H1 (cell line): ENCODE results near the gene TSPAN4. TPM values are rescaled to one million over a fixed set of nuclear protein-coding genes. Genes with fewer than 3 reads are reported as not detected.

Experiments
- CTCF ChIA-PET: fragments of 300-600 bp; sonication (Branson Sonifier 250); formaldehyde crosslinking; loops from one replicate; lab custom pipeline; 2021; ENCODE audit not compliant: partially characterized antibody; lab: Charles Lee
- POLR2A ChIA-PET: fragments of 300-600 bp; sonication (Branson Sonifier 250); formaldehyde crosslinking; loops from one replicate; lab custom pipeline; 2021; ENCODE audit warnings: inconsistent platforms; ENCODE audit not compliant: partially characterized antibody; lab: Charles Lee
- DNase-seq, 2 experiments: peaks; one replicate each; pipeline versions ENCODE4 v3.0.0 to v3.0.0-alpha.2; 2010 to 2022; ENCODE audit warnings: low spot score in 2 of 2, low read depth in 1 of 2, mixed read lengths in 1 of 2
- FAIRE-seq: peaks from 2 replicates; lab custom pipeline; 2011; peaks lifted over from hg19 to GRCh38; lab: Jason Lieb, UNC
- H2AFZ ChIP-seq: 2 replicates; pipeline ENCODE4 v1.8.1; 2012; ENCODE audit warnings: low read length, inconsistent platforms
- H2AK5ac ChIP-seq: 2 replicates; pipeline ENCODE4 v1.6.1; 2013; ENCODE audit warnings: low read depth, low read length
- H2BK120ac ChIP-seq: replicated peaks from 2 replicates; pipeline ENCODE3; 2013; ENCODE audit warnings: low read depth, low read length, inconsistent platforms
- H2BK12ac ChIP-seq: 2 replicates; pipeline ENCODE4 v1.6.1; 2013; ENCODE audit warnings: low read depth, low read length
- H2BK15ac ChIP-seq: 2 replicates; pipeline ENCODE4 v1.6.1; 2013; ENCODE audit warnings: low read length
- H2BK20ac ChIP-seq: 2 replicates; pipeline ENCODE4 v1.6.1; 2013; ENCODE audit warnings: low read length
- H2BK5ac ChIP-seq: 2 replicates; pipeline ENCODE4 v1.6.1; 2013; ENCODE audit warnings: low read depth, low read length
- H3K14ac ChIP-seq: 2 replicates; pipeline ENCODE4 v1.6.1; 2013; ENCODE audit warnings: inconsistent platforms; ENCODE audit not compliant: insufficient read length
- H3K18ac ChIP-seq: 2 replicates; pipeline ENCODE4 v1.6.1; 2013; ENCODE audit warnings: low read length; ENCODE audit errors: extremely low read depth
- H3K23ac ChIP-seq: 2 replicates; pipeline ENCODE4 v1.6.1; 2013; ENCODE audit warnings: inconsistent platforms; ENCODE audit not compliant: insufficient read length
- H3K23me2 ChIP-seq: 2 replicates; pipeline ENCODE4 v1.6.1; 2013; ENCODE audit warnings: low read depth, low read length
- H3K27ac ChIP-seq: 2 replicates; pipeline ENCODE4 v1.6.1; 2011; ENCODE audit warnings: low read depth, low read length, inconsistent platforms
- H3K27me3 ChIP-seq, 4 experiments: replicated peaks in 1 of 4; 1 replicate in 1 of 4; 2 replicates in 3 of 4; pipeline versions ENCODE4 v1.6.1 to v1.8.1; 2011 to 2013; ENCODE audit warnings: low read length in 3 of 4, mild to moderate bottlenecking in 3 of 4, inconsistent platforms in 2 of 4, mixed read lengths in 2 of 4, moderate library complexity in 1 of 4; ENCODE audit not compliant: control insufficient read depth in 3 of 4, insufficient read depth in 3 of 4; ENCODE audit errors: extremely low read depth in 1 of 4
- H3K36me3 ChIP-seq, 4 experiments: 2 replicates each; pipeline versions ENCODE4 v1.6.1 to v1.8.1; 2011 to 2013; ENCODE audit warnings: mild to moderate bottlenecking in 4 of 4, low read length in 3 of 4, moderate library complexity in 2 of 4, control low read depth in 1 of 4, inconsistent platforms in 1 of 4; ENCODE audit not compliant: insufficient read depth in 4 of 4, control insufficient read depth in 2 of 4
- H3K4ac ChIP-seq: replicated peaks from 2 replicates; pipeline ENCODE3; 2013; ENCODE audit warnings: low read length, low read depth, mixed read lengths, inconsistent platforms; ENCODE audit not compliant: insufficient read length
- H3K4me1 ChIP-seq, 4 experiments: replicated peaks in 1 of 4; 1 replicate in 1 of 4; 2 replicates in 3 of 4; pipeline versions ENCODE4 v1.6.1 to v1.8.1; 2011 to 2013; ENCODE audit warnings: low read length in 3 of 4, inconsistent platforms in 2 of 4, mixed read lengths in 1 of 4; ENCODE audit not compliant: insufficient read depth in 4 of 4, control insufficient read depth in 3 of 4
- H3K4me2 ChIP-seq, 2 experiments: 2 replicates each; pipeline versions ENCODE4 v1.6.1 to v1.8.1; 2011 to 2013; ENCODE audit warnings: low read depth in 2 of 2, low read length in 2 of 2, control low read depth in 1 of 2, inconsistent platforms in 1 of 2, mild to moderate bottlenecking in 1 of 2; ENCODE audit not compliant: insufficient read depth in 1 of 2
- H3K4me3 ChIP-seq, 4 experiments: fragments of 200-600, 300-600 bp in 1 of 4; sonication (generic), shearing (Covaris generic), sonication (Bioruptor Twin) in 1 of 4; 2 replicates each; pipeline versions ENCODE4 v1.5.1 to v1.8.1; 2011 to 2016; ENCODE audit warnings: low read length in 4 of 4, low read depth in 3 of 4, control low read depth in 2 of 4, inconsistent platforms in 2 of 4, mild to moderate bottlenecking in 2 of 4, mixed read lengths in 1 of 4, moderate library complexity in 1 of 4; ENCODE audit not compliant: insufficient read depth in 2 of 4; ENCODE audit errors: extremely low read depth in 1 of 4
- H3K56ac ChIP-seq: replicated peaks from 2 replicates; pipeline ENCODE3; 2013; ENCODE audit warnings: low read depth, mild to moderate bottlenecking, mixed read lengths, low read length, inconsistent platforms; ENCODE audit not compliant: insufficient read length
- H3K79me1 ChIP-seq: 2 replicates; pipeline ENCODE4 v1.6.1; 2013; ENCODE audit warnings: low read depth, low read length, control low read depth
- H3K79me2 ChIP-seq, 2 experiments: 2 replicates each; pipeline versions ENCODE4 v1.6.1 to v1.8.1; 2012 to 2013; ENCODE audit warnings: low read length in 2 of 2, mild to moderate bottlenecking in 2 of 2, inconsistent platforms in 1 of 2; ENCODE audit not compliant: insufficient read depth in 2 of 2, control insufficient read depth in 1 of 2
- H3K9ac ChIP-seq, 4 experiments: replicated peaks in 1 of 4; 1 replicate in 1 of 4; 2 replicates in 3 of 4; pipeline versions ENCODE4 v1.6.1 to v1.8.1; 2011 to 2013; ENCODE audit warnings: low read depth in 3 of 4, low read length in 3 of 4, control low read depth in 2 of 4, mild to moderate bottlenecking in 2 of 4, moderate library complexity in 2 of 4, inconsistent platforms in 1 of 4; ENCODE audit errors: extremely low read depth in 1 of 4
- H3K9me3 ChIP-seq, 2 experiments: 2 replicates each; pipeline versions ENCODE4 v1.6.1 to v1.8.1; 2012 to 2013; ENCODE audit warnings: mild to moderate bottlenecking in 2 of 2, moderate library complexity in 2 of 2, control low read depth in 1 of 2, inconsistent platforms in 1 of 2, low read depth in 1 of 2, low read length in 1 of 2, mixed read lengths in 1 of 2; ENCODE audit not compliant: insufficient read depth in 2 of 2
- H4K20me1 ChIP-seq, 2 experiments: replicated peaks in 1 of 2; 2 replicates each; pipeline versions ENCODE3 to v1.8.1; 2011 to 2013; ENCODE audit warnings: inconsistent platforms in 2 of 2, low read length in 2 of 2, mild to moderate bottlenecking in 1 of 2; ENCODE audit not compliant: insufficient read depth in 2 of 2, control insufficient read depth in 1 of 2
- H4K5ac ChIP-seq: 2 replicates; pipeline ENCODE4 v1.6.1; 2013; ENCODE audit warnings: low read length, low read depth, mixed read lengths, inconsistent platforms; ENCODE audit not compliant: insufficient read length
- H4K8ac ChIP-seq: 2 replicates; pipeline ENCODE4 v1.8.0; 2013; ENCODE audit warnings: mild to moderate bottlenecking, moderate library complexity, low read length, inconsistent platforms; ENCODE audit not compliant: insufficient read depth; ENCODE audit errors: extremely low read depth
- H4K91ac ChIP-seq: replicated peaks from 2 replicates; pipeline ENCODE3; 2013; ENCODE audit warnings: low read length, mixed read lengths, inconsistent platforms; ENCODE audit not compliant: insufficient read length
- CBX5 ChIP-seq: fragments of 300-800, 300-1000 bp; sonication (generic); IDR thresholded peaks from 2 replicates; pipeline ENCODE4 v1.7.1; 2016; ENCODE audit warnings: antibody characterized with exemption, low read length, low read depth
- HDAC2 ChIP-seq, 2 experiments: fragments of 300-600 bp in 1 of 2; sonication (generic) in 1 of 2; IDR thresholded peaks; 2 replicates each; pipeline ENCODE4 v1.6.1; 2011 to 2012; ENCODE audit warnings: low read depth in 2 of 2, low read length in 2 of 2, mild to moderate bottlenecking in 2 of 2, moderate library complexity in 2 of 2, borderline replicate concordance in 1 of 2, inconsistent platforms in 1 of 2
- KDM4A ChIP-seq: IDR thresholded peaks from one replicate; pipeline ENCODE4 v1.7.1; 2012; ENCODE audit warnings: low read depth, mild to moderate bottlenecking, moderate library complexity, low read length, inconsistent platforms; ENCODE audit not compliant: severe bottlenecking
- NANOG ChIP-seq: IDR thresholded peaks from 2 replicates; pipeline ENCODE4 v1.6.1; 2011; ENCODE audit warnings: low read length, low read depth, mild to moderate bottlenecking, inconsistent platforms; ENCODE audit not compliant: insufficient read depth, poor library complexity, severe bottlenecking
- RNF2 ChIP-seq: fragments of 200-900, 300-1000 bp; sonication (generic); IDR thresholded peaks from 2 replicates; pipeline ENCODE4 v1.7.1; 2016; ENCODE audit warnings: borderline replicate concordance, low read depth, mild to moderate bottlenecking, antibody characterized with exemption, low read length; ENCODE audit not compliant: poor library complexity, severe bottlenecking; ENCODE audit errors: missing control alignments
- SIRT6 ChIP-seq: IDR thresholded peaks from one replicate; pipeline ENCODE4 v1.7.1; 2012; ENCODE audit warnings: low read length, inconsistent platforms
- SIX5 ChIP-seq: IDR thresholded peaks from 2 replicates; pipeline ENCODE4 v1.6.1; 2011; ENCODE audit warnings: mild to moderate bottlenecking, low read depth, low read length
- TBP ChIP-seq: IDR thresholded peaks from 2 replicates; pipeline ENCODE4 v1.6.1; 2011; ENCODE audit warnings: low read depth, low read length, improper control_type of control experiment
- YY1 ChIP-seq: IDR thresholded peaks from 2 replicates; pipeline ENCODE4 v1.6.1; 2011; ENCODE audit warnings: low read depth, mild to moderate bottlenecking, low read length
- whole genome bisulfite sequencing, 2 experiments: shearing (Covaris generic) in 1 of 2; methylation state at CpG; one replicate each; pipeline versions ENCODE4 v1.1.6 to v1.1.7; 2013 to 2015; ENCODE audit warnings: low lambda C conversion rate in 2 of 2, mixed read lengths in 2 of 2, inconsistent platforms in 1 of 2, low coverage in 1 of 2, missing lambda C conversion rate in 1 of 2; ENCODE audit not compliant: insufficient replicate concordance in 2 of 2, insufficient coverage in 1 of 2, insufficient read length in 1 of 2; ENCODE audit errors: extremely low coverage in 1 of 2, missing lambda C conversion rate in 1 of 2; 5-methylcytosine and 5-hydroxymethylcytosine counted together
- polyA plus RNA-seq, 7 experiments: library from polyadenylated mRNA; depleted of rRNA in 3 of 7; stranded (reverse) in 5 of 7; unstranded in 2 of 7; fragments of >200 nt in 5 of 7; fragments of 200-250 nt in 2 of 7; gene quantifications; 1 replicate in 5 of 7; 2 replicates in 1 of 7; 4 replicates in 1 of 7; pipeline versions ENCODE4 v1.2.1 to v1.2.3, GENCODE V29; 2011 to 2013; ENCODE audit warnings: missing spikeins in 2 of 7, mixed read lengths in 2 of 7
- total RNA-seq: library from RNA; stranded (reverse); fragmentation: NEBNext Ultra II Directional; extraction: Animal tissue kit (Norgen Biotek cat#: 25700); gene quantifications from 2 replicates; pipeline ENCODE4 v1.2.1, GENCODE V29; 2021
- TF ChIP-seq, protein P1 (sequence below): IDR thresholded peaks from 2 replicates; pipeline ENCODE4 v1.6.1; 2011; ENCODE audit warnings: low read length, improper control_type of control experiment
- TF ChIP-seq, protein P2 (sequence below): IDR thresholded peaks from 2 replicates; pipeline ENCODE4 v1.6.1; 2012; ENCODE audit warnings: inconsistent platforms

TSPAN4 gene
- total and polyA plus RNA-seq, 2 of the 8 experiments (the other 6 are each of a cell fraction or from before 2014, with no cell fraction given), result 74.1 to 145 TPM

DNA sequence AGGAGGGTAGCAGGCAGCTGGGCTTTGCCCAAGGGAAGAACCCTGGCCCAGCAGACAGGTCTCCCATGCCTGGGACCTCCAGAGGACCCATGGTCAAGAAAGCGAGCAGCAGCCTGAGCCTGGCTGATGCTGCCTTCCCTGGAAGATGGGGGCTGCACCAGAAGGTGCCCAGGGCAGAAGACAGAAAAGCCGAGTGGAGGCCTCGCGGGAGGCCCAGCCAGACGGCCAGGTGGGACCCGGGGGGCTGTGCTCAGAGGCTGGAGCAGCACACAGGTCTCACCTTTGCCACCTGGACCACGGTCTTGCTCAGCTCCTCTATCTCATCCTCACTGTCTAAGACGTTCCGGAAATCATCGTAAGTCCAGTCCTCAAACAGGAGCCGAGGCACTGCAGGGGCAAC lies 57.1 kb downstream of the TSPAN4 start:
- Histone ChIP-seq H3K79me1 (no peaks in the 10 kb centered on the region; the same call in 1 of the 2 replicates), H3K23ac (no peak overlapping the region), H2BK5ac (no peak overlapping the region), H3K36me3 (peaks cover 33 to 57% (median 43%) of the 10 kb centered on the region in 4 experiments), H3K23me2 (no peaks in the 10 kb centered on the region), H2AFZ (no peak overlapping the region), H3K79me2 (no peaks in the 10 kb centered on the region), H3K27me3 (no peaks in the 10 kb centered on the region), H3K18ac (no peak overlapping the region), H3K4me2 (no peak overlapping the region), H2BK12ac (no peak overlapping the region), H4K91ac (no peak overlapping the region), H3K4ac (no peak overlapping the region), H2BK120ac (no peak overlapping the region), H3K4me3 (no peak overlapping the region), H3K27ac (no peak overlapping the region), H2AK5ac (no peak overlapping the region), H3K56ac (no peak overlapping the region), H3K9me3 (no peaks in the 10 kb centered on the region), H3K9ac (no peak overlapping the region), H4K5ac (no peak overlapping the region), H4K8ac (no peak overlapping the region; the same call in 1 of the 2 replicates), H2BK15ac (no peak overlapping the region), H2BK20ac (no peak overlapping the region), H3K14ac (no peak overlapping the region), H4K20me1 (peaks cover 11 to 33% of the 10 kb centered on the region in 2 experiments), H3K4me1 (no peaks in the 10 kb centered on the region)
- 97% methylated on average over 11 of the region's 11 CpGs; no CpG with 5 or more reads in 1 of the 2 experiments for WGBS, 2 experiments
- no peak for DNase-seq
- POLR2A ChIA-PET, result interaction anchor here (1.3 to 1.7 kb wide), 3 partner anchors 12 to 151 kb away, joined by 3 to 5 read pairs (median 4); no protein-coding TSS in a partner anchor
- FAIRE-seq, result no peak
- CTCF ChIA-PET, result interaction anchor here (0.8 to 3.4 kb wide), 10 partner anchors 20 to 151 kb away, joined by 3 to 16 read pairs (median 4); no protein-coding TSS in a partner anchor
- TF ChIP-seq, protein P1, sequence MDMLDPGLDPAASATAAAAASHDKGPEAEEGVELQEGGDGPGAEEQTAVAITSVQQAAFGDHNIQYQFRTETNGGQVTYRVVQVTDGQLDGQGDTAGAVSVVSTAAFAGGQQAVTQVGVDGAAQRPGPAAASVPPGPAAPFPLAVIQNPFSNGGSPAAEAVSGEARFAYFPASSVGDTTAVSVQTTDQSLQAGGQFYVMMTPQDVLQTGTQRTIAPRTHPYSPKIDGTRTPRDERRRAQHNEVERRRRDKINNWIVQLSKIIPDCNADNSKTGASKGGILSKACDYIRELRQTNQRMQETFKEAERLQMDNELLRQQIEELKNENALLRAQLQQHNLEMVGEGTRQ, result no peak
- TF ChIP-seq, protein P2, sequence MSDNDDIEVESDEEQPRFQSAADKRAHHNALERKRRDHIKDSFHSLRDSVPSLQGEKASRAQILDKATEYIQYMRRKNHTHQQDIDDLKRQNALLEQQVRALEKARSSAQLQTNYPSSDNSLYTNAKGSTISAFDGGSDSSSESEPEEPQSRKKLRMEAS, result no peak
- TF ChIP-seq CBX5 (no peak), RNF2 (no peak), NANOG (no peak), YY1 (no peak), HDAC2 (IDR thresholded peaks at IDR 0.05; ENCODE audit: borderline replicate concordance in 1 of 2, low read depth in 2 of 2, low read length in 2 of 2) (no peak), KDM4A (no peak), SIX5 (no peak), TBP (no peak), SIRT6 (no peak)
